Measurements from ENCODE around the gene CTU1. TPM values are rescaled to one million over a fixed set of nuclear protein-coding genes. Genes with fewer than 3 reads are reported as not detected.

The CTU1 gene
- total and polyA plus RNA-seq, 2 experiments from 2014 or later: 4.2 to 9.0 TPM

GRCh38 chr19:51100601-51101000, 7.6 kb downstream of the CTU1 start:
- H2AFZ ChIP-seq: no peak overlapping the region
- no peak overlapping the region for H3K27ac ChIP-seq
- no peak for DNase-seq
- no peaks in the 10 kb centered on the region for H3K4me1 ChIP-seq (ENCODE audit: insufficient read depth)
- no peaks in the 10 kb centered on the region for H3F3A ChIP-seq (ENCODE audit: insufficient read depth)
- peaks cover 5% of the 10 kb centered on the region; the same call in 1 of the 2 replicates for H3K36me3 ChIP-seq (ENCODE audit: low read depth)
- no peak for TF ChIP-seq EZH2 (IDR thresholded peaks at IDR 0.05; ENCODE audit: insufficient read depth, poor library complexity, severe bottlenecking)
- no peak for TF ChIP-seq EZH2phosphoT487 (IDR thresholded peaks at IDR 0.05; ENCODE audit: insufficient read depth, low read depth)
- in situ Hi-C loops (cut with MboI): no loop called here
- H3K27me3 ChIP-seq (replicated peaks; ENCODE audit: insufficient read depth): no peaks in the 10 kb centered on the region
- H3K4me2 ChIP-seq (ENCODE audit: unreplicated experiment): no peak overlapping the region
- H3K79me2 ChIP-seq (ENCODE audit: insufficient read depth): peaks cover 45% of the 10 kb centered on the region
- H3K9ac ChIP-seq: no peak overlapping the region
- H3K4me3 ChIP-seq: no peak overlapping the region
- WGBS, 2 experiments (ENCODE audit: low coverage in 1 of 2, low lambda C conversion rate in 2 of 2, missing lambda C conversion rate in 2 of 2): 53 to 61% methylated on average over 3 of the region's 3 CpGs
- H3K9me3 ChIP-seq (ENCODE audit: low read depth): no peaks in the 10 kb centered on the region
- no peaks in the 10 kb centered on the region for H3K9me2 ChIP-seq (ENCODE audit: insufficient read depth)
- no peaks in the 10 kb centered on the region for H4K20me1 ChIP-seq (ENCODE audit: insufficient read depth)

DNA sequence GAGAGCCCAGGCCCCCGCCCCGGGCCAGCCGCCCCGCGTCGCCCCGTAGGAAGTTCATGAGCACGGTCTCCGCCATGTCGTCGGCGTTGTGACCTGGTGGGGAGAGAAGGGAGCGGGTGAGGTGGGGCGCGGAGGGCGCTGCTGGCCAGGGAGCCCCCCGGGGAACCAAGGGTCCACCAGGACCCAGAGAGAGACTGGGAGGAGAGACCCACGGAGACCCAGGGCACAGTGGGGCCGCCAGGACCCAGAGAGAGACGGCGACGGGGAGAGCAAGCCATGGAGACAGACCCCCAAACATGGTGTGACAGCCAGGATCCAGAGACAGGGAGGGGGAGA, 9.2 kb downstream of the CTU1 start:
- in situ Hi-C loops (cut with MboI): no loop called here
- TF ChIP-seq EZH2 (IDR thresholded peaks at IDR 0.05; ENCODE audit: insufficient read depth, poor library complexity, severe bottlenecking): no peak
- no peak for TF ChIP-seq EZH2phosphoT487 (IDR thresholded peaks at IDR 0.05; ENCODE audit: insufficient read depth, low read depth)
- WGBS, 2 experiments (ENCODE audit: low coverage in 1 of 2, low lambda C conversion rate in 2 of 2, missing lambda C conversion rate in 2 of 2): 89 to 90% methylated on average over 12 to 22 of the region's 22 CpGs

DNA sequence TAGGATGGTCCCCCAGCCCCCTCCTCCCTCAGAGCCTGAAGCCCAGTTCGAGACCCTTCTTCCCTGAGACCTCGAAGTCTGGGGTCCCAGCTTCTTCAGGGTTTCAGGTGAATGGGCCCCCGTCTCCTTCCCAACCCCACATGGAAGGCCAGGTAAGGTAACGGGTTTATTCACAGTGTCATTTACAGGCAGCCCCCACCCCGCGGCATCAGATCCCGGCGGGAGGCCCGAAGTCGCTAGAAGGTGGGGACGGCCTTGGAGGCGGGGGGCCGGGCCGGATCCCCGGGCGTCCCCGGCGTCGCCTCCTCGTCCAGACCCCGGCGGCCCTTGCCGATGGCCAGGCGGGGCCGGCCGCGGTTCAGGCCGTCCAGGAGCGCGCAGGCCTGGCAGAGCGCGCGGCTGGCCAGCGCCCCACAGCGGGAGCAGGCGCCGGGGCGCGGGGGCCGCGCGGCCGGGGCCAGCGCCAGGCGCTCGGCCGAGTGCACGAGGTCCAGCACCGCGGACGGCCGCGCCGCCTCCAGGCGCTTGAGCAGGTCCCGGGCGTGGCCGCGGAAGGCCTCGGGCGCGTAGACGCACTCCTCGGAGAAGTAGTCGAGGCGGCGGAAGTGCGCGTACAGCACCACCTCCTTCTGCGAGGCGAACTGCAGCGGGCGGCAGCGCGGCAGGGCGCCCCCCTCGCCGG, 9.7 kb downstream of the CTU1 start:
- no peak for DNase-seq
- WGBS, 2 experiments (ENCODE audit: low coverage in 1 of 2, low lambda C conversion rate in 2 of 2, missing lambda C conversion rate in 2 of 2): 86 to 100% methylated on average over 15 to 78 of the region's 78 CpGs
- Histone ChIP-seq H3K4me3 (no peak overlapping the region), H3K27ac (no peak overlapping the region), H2AFZ (no peak overlapping the region), H3K79me2 (ENCODE audit: insufficient read depth) (peaks cover 34% of the 10 kb centered on the region), H3K27me3 (replicated peaks; ENCODE audit: insufficient read depth) (no peaks in the 10 kb centered on the region), H3K9me2 (ENCODE audit: insufficient read depth) (no peaks in the 10 kb centered on the region), H3K36me3 (ENCODE audit: low read depth) (peaks cover 5% of the 10 kb centered on the region; the same call in 1 of the 2 replicates), H4K20me1 (ENCODE audit: insufficient read depth) (no peaks in the 10 kb centered on the region), H3K9me3 (ENCODE audit: low read depth) (no peaks in the 10 kb centered on the region), H3F3A (ENCODE audit: insufficient read depth) (no peaks in the 10 kb centered on the region), H3K4me1 (ENCODE audit: insufficient read depth) (no peaks in the 10 kb centered on the region), H3K4me2 (ENCODE audit: unreplicated experiment) (no peak overlapping the region), H3K9ac (no peak overlapping the region)
- in situ Hi-C loops (cut with MboI): no loop called here
- TF ChIP-seq EZH2phosphoT487 (IDR thresholded peaks at IDR 0.05; ENCODE audit: insufficient read depth, low read depth) (no peak), EZH2 (IDR thresholded peaks at IDR 0.05; ENCODE audit: insufficient read depth, poor library complexity, severe bottlenecking) (no peak)

More for the DNA sequence above, 9.2 kb downstream of the CTU1 start:
- Histone ChIP-seq H3K4me2 (ENCODE audit: unreplicated experiment) (no peak overlapping the region), H3F3A (ENCODE audit: insufficient read depth) (no peaks in the 10 kb centered on the region), H2AFZ (no peak overlapping the region), H4K20me1 (ENCODE audit: insufficient read depth) (no peaks in the 10 kb centered on the region), H3K36me3 (ENCODE audit: low read depth) (peaks cover 5% of the 10 kb centered on the region; the same call in 1 of the 2 replicates), H3K27ac (no peak overlapping the region), H3K27me3 (replicated peaks; ENCODE audit: insufficient read depth) (no peaks in the 10 kb centered on the region), H3K4me3 (no peak overlapping the region), H3K4me1 (ENCODE audit: insufficient read depth) (no peaks in the 10 kb centered on the region), H3K79me2 (ENCODE audit: insufficient read depth) (peaks cover 36% of the 10 kb centered on the region), H3K9me2 (ENCODE audit: insufficient read depth) (no peaks in the 10 kb centered on the region), H3K9ac (no peak overlapping the region), H3K9me3 (ENCODE audit: low read depth) (no peaks in the 10 kb centered on the region)
- DNase-seq: no peak

DNA sequence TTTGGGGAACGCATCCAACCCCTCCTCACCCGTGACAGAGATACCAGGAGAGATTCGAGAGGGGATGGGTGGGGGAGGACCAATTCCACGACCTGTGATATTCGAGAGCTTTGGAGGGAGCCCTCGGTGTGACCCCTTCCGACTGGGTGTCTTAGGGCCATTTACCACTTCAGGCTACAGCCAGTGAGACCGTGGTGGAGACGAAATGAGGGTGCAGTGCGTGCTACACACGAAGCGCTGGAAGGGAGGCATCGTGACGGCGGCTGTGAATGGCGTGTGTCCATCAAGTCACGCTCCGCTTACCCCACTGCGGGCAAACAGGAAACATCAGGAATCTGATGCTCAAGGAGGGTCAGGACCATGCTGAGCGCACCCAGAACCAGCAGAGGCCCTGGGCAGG, 10.4 kb downstream of the CTU1 start:
- Histone ChIP-seq H4K20me1 (ENCODE audit: insufficient read depth) (no peaks in the 10 kb centered on the region), H3F3A (ENCODE audit: insufficient read depth) (no peaks in the 10 kb centered on the region), H3K4me1 (ENCODE audit: insufficient read depth) (no peaks in the 10 kb centered on the region), H3K27me3 (replicated peaks; ENCODE audit: insufficient read depth) (no peaks in the 10 kb centered on the region), H3K27ac (no peak overlapping the region), H3K36me3 (ENCODE audit: low read depth) (peaks cover 2% of the 10 kb centered on the region; the same call in 1 of the 2 replicates), H3K4me3 (no peak overlapping the region), H3K9me2 (ENCODE audit: insufficient read depth) (no peaks in the 10 kb centered on the region), H3K79me2 (ENCODE audit: insufficient read depth) (peaks cover 27% of the 10 kb centered on the region), H2AFZ (no peak overlapping the region), H3K9ac (no peak overlapping the region), H3K4me2 (ENCODE audit: unreplicated experiment) (no peak overlapping the region), H3K9me3 (ENCODE audit: low read depth) (no peaks in the 10 kb centered on the region)
- in situ Hi-C loops (cut with MboI): no loop called here
- TF ChIP-seq EZH2 (IDR thresholded peaks at IDR 0.05; ENCODE audit: insufficient read depth, poor library complexity, severe bottlenecking) (no peak), EZH2phosphoT487 (IDR thresholded peaks at IDR 0.05; ENCODE audit: insufficient read depth, low read depth) (no peak)
- DNase-seq: no peak
- WGBS, 2 experiments (ENCODE audit: low coverage in 1 of 2, low lambda C conversion rate in 2 of 2, missing lambda C conversion rate in 2 of 2): 86 to 88% methylated on average over 18 to 20 of the region's 20 CpGs

Measured in GM23248 (cell line).